ENCODE results near the gene SPATC1L. TPM values are rescaled to one million over a fixed set of nuclear protein-coding genes. Genes with fewer than 3 reads are reported as not detected.
A peak's percentile ranks its signal among the peaks of the same experiment; 100 is the strongest.

Gene SPATC1L
- total RNA-seq, 1 experiment from 2014 or later, result 36.0 TPM

DNA sequence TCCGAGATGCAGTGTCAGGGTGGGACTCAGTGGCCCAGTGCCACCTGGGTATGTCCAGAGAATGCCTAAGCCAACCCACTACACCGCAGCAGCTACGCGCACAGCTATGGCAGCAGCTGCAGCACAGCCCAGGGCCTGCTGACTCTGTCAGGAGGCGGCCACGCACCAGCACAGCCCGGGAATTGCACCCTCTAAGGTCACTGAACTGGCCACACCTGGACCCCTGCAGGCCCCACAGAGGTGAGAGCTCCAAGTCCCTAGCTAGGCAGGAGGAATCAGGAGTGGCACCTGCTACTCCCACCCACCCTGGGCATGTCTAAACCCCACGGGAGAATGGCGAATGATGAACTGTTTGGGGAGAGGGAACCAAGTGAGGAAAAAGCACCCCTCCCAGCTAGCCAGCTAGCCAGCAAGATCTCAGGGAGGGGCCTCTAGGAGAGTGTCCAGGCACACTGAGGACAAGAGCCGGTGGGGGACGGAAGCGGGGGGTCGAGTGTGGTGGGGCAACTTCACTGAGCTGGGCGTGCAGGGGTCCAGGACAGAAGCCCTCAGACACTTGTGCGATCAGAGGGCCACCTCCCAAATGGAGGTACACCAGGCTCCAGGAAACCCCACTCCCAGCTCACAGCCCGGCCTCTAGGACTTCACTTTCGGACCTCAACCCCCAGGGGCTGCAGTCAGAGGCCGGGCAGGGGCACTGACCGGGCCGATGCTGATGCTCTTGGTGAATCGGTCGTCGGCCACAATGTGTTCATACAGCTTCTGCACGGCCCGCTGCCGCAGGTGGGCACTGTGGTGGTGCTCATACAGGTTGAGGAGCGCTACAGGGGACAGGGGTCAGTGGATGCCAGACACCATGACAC, 30.4 kb upstream of the SPATC1L start:
- no peak overlapping the region for H2BK120ac ChIP-seq (ENCODE audit: low read depth, low read length, poor library complexity, severe bottlenecking)
- no peaks in the 10 kb centered on the region for H3K9me3 ChIP-seq (ENCODE audit: control insufficient read depth, low read depth, low read length)
- no peak overlapping the region for H3K56ac ChIP-seq (ENCODE audit: insufficient read length, low read depth, low read length)
- no peaks in the 10 kb centered on the region for H3K79me1 ChIP-seq (ENCODE audit: insufficient read depth, low read depth, low read length, poor library complexity, severe bottlenecking)
- H4K5ac ChIP-seq (ENCODE audit: insufficient read length, low read depth, low read length), result no peak overlapping the region
- H3T11ph ChIP-seq (ENCODE audit: low read length), result no peak overlapping the region
- no peak overlapping the region for H2AFZ ChIP-seq (ENCODE audit: low read length)
- no peaks in the 10 kb centered on the region for H4K20me1 ChIP-seq (ENCODE audit: control insufficient read depth, insufficient read depth, insufficient read length)
- Mint-ChIP-seq H3K4me1 (no peaks in the 10 kb centered on the region), H3K9me3 (no peaks in the 10 kb centered on the region), H3K27ac (peak overlapping the region in 1 of 3 experiments; percentile 13; a peak in 1 of 7 replicates), H3K36me3 (ENCODE audit: insufficient read depth in 1 of 3, low read depth in 3 of 3) (peaks cover 14 to 36% (median 27%) of the 10 kb centered on the region in 3 experiments), H3K4me3 (no peak overlapping the region), H3K27me3 (ENCODE audit: low read depth) (no peaks in the 10 kb centered on the region)
- no peak overlapping the region for H3K23ac ChIP-seq (ENCODE audit: insufficient read length, low read depth, low read length)
- no CpG with 5 or more reads among the region's 27 CpGs for WGBS (ENCODE audit: extremely low coverage, insufficient read length, low lambda C conversion rate)
- no peak overlapping the region for H2BK12ac ChIP-seq (ENCODE audit: insufficient read length, low read depth, low read length)
- no peak overlapping the region for H2BK20ac ChIP-seq (ENCODE audit: low read depth, low read length, poor library complexity, severe bottlenecking)
- no peak overlapping the region for H3K4me2 ChIP-seq (ENCODE audit: insufficient read depth, insufficient read length, low read length)
- no peak overlapping the region for H4K8ac ChIP-seq (replicated peaks; ENCODE audit: insufficient read length, low read depth, low read length)
- no peaks in the 10 kb centered on the region for H3K27me3 ChIP-seq (ENCODE audit: insufficient read depth, low read length)
- no peaks in the 10 kb centered on the region for H3K23me2 ChIP-seq (ENCODE audit: insufficient read length, low read depth, low read length, poor library complexity, severe bottlenecking)
- no peak overlapping the region for H2AK5ac ChIP-seq (ENCODE audit: insufficient read length, low read length)
- no peak overlapping the region for H2BK5ac ChIP-seq (ENCODE audit: insufficient read length, low read length)
- no peak for DNase-seq
- TF ChIP-seq CTCF (conservative IDR thresholded peaks at IDR 0.05), result no peak
- no peak overlapping the region for H3K4ac ChIP-seq (ENCODE audit: low read depth, low read length)
- no peaks in the 10 kb centered on the region for H3K4me1 ChIP-seq (ENCODE audit: insufficient read depth, low read length)
- no peak overlapping the region for H3K9ac ChIP-seq (ENCODE audit: extremely low read depth, insufficient read length, low read length)
- H3K18ac ChIP-seq (ENCODE audit: insufficient read length, low read depth, low read length), result no peak overlapping the region
- H2BK15ac ChIP-seq (ENCODE audit: low read depth, low read length), result no peak overlapping the region
- H3K27ac ChIP-seq (ENCODE audit: insufficient read length, low read depth, low read length), result no peak overlapping the region
- no peak overlapping the region for H3K14ac ChIP-seq (ENCODE audit: insufficient read depth, low read length)
- H4K91ac ChIP-seq (ENCODE audit: insufficient read length, low read depth, low read length), result no peak overlapping the region
- peaks cover 2% of the 10 kb centered on the region; the same call in 1 of the 2 replicates for H3K79me2 ChIP-seq (ENCODE audit: insufficient read depth, low read length)

Data from H9 (cell line).